Measurements from ENCODE around the gene SLC24A3.

SLC24A3 gene

DNA sequence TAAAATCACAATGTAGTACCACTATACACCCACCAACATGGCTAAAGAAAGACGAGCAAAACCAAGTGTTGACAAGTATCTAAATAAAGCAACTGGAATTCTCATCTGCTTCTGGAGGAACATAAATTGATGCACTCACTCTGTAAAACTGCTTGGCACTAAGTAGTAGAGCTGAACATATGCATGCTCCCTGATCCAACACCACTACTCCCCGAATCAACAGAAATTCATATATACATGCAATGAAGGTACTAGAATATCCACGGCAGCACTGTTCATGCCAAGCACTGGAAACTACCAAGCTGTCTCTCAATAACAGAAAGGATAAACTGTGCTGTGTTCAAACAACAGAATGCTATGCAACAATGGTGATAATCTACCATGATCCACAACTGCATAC, 326.1 kb downstream of the SLC24A3 start:
- H3K4me2 ChIP-seq (ENCODE audit: low read depth, low read length, poor library complexity, severe bottlenecking) = no peak overlapping the region
- H3K4me1 ChIP-seq (ENCODE audit: insufficient read depth, low read length, poor library complexity, severe bottlenecking) = peaks cover 41% of the 10 kb centered on the region
- H3K79me2 ChIP-seq (ENCODE audit: insufficient read depth, low read length) = no peaks in the 10 kb centered on the region
- no peak overlapping the region for H2AFZ ChIP-seq (ENCODE audit: low read length)
- no peaks in the 10 kb centered on the region for H3K36me3 ChIP-seq (ENCODE audit: insufficient read depth, low read length)
- H3K27me3 ChIP-seq (ENCODE audit: insufficient read depth, low read length, poor library complexity, severe bottlenecking) = no peaks in the 10 kb centered on the region
- H3K9me3 ChIP-seq (ENCODE audit: insufficient read depth, low read depth, low read length) = no peaks in the 10 kb centered on the region
- TF ChIP-seq CTCF (conservative IDR thresholded peaks at IDR 0.05; ENCODE audit: low read length) = no peak
- TF ChIP-seq EZH2phosphoT487 (IDR thresholded peaks at IDR 0.05; ENCODE audit: borderline replicate concordance) = no peak
- no peaks in the 10 kb centered on the region for H3F3A ChIP-seq (ENCODE audit: low read depth)
- no peaks in the 10 kb centered on the region for H3K9me2 ChIP-seq (replicated peaks; ENCODE audit: low read depth, low read length)
- no peak overlapping the region for H3K9ac ChIP-seq (ENCODE audit: low read depth, low read length, poor library complexity, severe bottlenecking)
- H3K4me3 ChIP-seq (ENCODE audit: low read length, poor library complexity, severe bottlenecking) = no peak overlapping the region
- H4K20me1 ChIP-seq (ENCODE audit: insufficient read depth, low read length, poor library complexity, severe bottlenecking) = no peaks in the 10 kb centered on the region

DNA sequence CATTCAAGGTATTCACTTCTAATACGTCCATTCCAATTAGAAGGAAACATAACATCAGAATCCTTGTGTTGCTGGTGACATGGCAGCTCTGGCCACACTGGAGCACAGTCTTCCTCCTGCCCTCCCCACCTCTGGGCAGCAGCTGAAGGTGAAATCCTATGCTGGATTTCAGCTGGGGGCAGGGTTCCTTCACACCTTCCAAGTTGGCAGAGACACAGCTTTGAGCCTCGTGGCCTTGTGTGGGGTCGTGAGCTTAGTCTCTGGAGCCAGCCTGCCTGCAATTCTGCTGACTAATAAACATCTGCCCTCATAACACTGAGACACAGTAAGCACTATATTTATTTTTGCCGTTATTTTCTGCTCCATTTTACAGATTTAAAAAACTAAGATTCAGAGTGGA, 326.7 kb downstream of the SLC24A3 start:
- no peaks in the 10 kb centered on the region for H3K36me3 ChIP-seq (ENCODE audit: insufficient read depth, low read length)
- no peaks in the 10 kb centered on the region for H3F3A ChIP-seq (ENCODE audit: low read depth)
- H3K4me1 ChIP-seq (ENCODE audit: insufficient read depth, low read length, poor library complexity, severe bottlenecking) = peaks cover 45% of the 10 kb centered on the region
- H2AFZ ChIP-seq (ENCODE audit: low read length) = peak overlapping the region; percentile 22; the same call in 1 of the 2 replicates
- TF ChIP-seq CTCF (conservative IDR thresholded peaks at IDR 0.05; ENCODE audit: low read length) = no peak
- TF ChIP-seq EZH2phosphoT487 (IDR thresholded peaks at IDR 0.05; ENCODE audit: borderline replicate concordance) = no peak
- no peaks in the 10 kb centered on the region for H4K20me1 ChIP-seq (ENCODE audit: insufficient read depth, low read length, poor library complexity, severe bottlenecking)
- H3K27me3 ChIP-seq (ENCODE audit: insufficient read depth, low read length, poor library complexity, severe bottlenecking) = no peaks in the 10 kb centered on the region
- H3K9me3 ChIP-seq (ENCODE audit: insufficient read depth, low read depth, low read length) = no peaks in the 10 kb centered on the region
- H3K9ac ChIP-seq (ENCODE audit: low read depth, low read length, poor library complexity, severe bottlenecking) = no peak overlapping the region
- H3K4me2 ChIP-seq (ENCODE audit: low read depth, low read length, poor library complexity, severe bottlenecking) = no peak overlapping the region
- no peak overlapping the region for H3K4me3 ChIP-seq (ENCODE audit: low read length, poor library complexity, severe bottlenecking)
- H3K9me2 ChIP-seq (replicated peaks; ENCODE audit: low read depth, low read length) = no peaks in the 10 kb centered on the region
- H3K79me2 ChIP-seq (ENCODE audit: insufficient read depth, low read length) = no peaks in the 10 kb centered on the region

DNA sequence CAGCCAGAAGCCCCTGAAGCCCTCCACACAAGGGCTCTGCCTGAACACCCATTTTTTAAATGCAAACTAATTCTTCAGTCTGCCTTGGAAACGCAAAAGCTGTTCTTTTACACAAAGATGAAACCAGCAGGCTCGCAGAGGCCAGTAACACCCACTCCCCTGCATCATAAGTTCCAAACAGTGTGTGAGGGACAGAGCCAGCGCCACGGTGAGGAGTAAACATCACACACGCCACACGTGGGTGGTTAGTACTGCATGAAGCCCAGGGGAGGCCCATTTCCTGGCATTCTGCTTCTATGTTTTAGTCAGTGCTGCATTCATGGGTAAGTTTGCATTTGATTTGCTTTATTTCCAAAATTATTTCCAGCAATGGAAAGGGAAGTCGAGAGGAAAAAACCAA, 327.9 kb downstream of the SLC24A3 start:
- Histone ChIP-seq H3K9me2 (replicated peaks; ENCODE audit: low read depth, low read length) (no peaks in the 10 kb centered on the region), H3K4me2 (ENCODE audit: low read depth, low read length, poor library complexity, severe bottlenecking) (peak overlapping the region; percentile 4), H3K9me3 (ENCODE audit: insufficient read depth, low read depth, low read length) (no peaks in the 10 kb centered on the region), H4K20me1 (ENCODE audit: insufficient read depth, low read length, poor library complexity, severe bottlenecking) (no peaks in the 10 kb centered on the region), H3K36me3 (ENCODE audit: insufficient read depth, low read length) (no peaks in the 10 kb centered on the region), H2AFZ (ENCODE audit: low read length) (peak overlapping the region; percentile 72), H3K79me2 (ENCODE audit: insufficient read depth, low read length) (no peaks in the 10 kb centered on the region), H3K4me1 (ENCODE audit: insufficient read depth, low read length, poor library complexity, severe bottlenecking) (peaks cover 45% of the 10 kb centered on the region), H3K9ac (ENCODE audit: low read depth, low read length, poor library complexity, severe bottlenecking) (no peak overlapping the region), H3K4me3 (ENCODE audit: low read length, poor library complexity, severe bottlenecking) (no peak overlapping the region), H3K27me3 (ENCODE audit: insufficient read depth, low read length, poor library complexity, severe bottlenecking) (no peaks in the 10 kb centered on the region), H3F3A (ENCODE audit: low read depth) (no peaks in the 10 kb centered on the region)
- TF ChIP-seq CTCF (conservative IDR thresholded peaks at IDR 0.05; ENCODE audit: low read length) (no peak), EZH2phosphoT487 (IDR thresholded peaks at IDR 0.05; ENCODE audit: borderline replicate concordance) (no peak)
